ENCODE data around the gene TFPT.

The TFPT gene

DNA sequence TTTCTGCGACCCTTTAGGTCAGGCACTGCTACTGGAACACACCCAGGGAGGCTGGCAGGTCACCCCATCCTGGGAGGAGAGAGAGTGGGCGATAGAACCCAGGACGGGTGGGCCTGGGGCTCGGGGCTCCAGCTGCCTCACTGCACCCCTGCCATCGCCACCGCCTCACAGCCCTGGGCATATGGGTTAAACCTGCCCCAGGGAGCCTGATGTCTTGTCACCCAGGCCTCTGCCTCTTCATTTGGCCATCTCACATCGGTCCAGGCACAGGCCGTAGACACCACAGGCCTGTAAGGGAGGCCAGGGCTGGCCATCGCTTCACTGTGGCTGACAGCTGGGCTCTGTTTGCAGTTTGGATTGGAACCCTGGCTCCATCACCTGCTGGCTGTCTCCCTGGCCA, 10.3 kb upstream of the TFPT start:
- TF ChIP-seq EZH2 (IDR thresholded peaks at IDR 0.05; ENCODE audit: borderline replicate concordance, low read length) (no peak), CTCF (IDR thresholded peaks at IDR 0.05; ENCODE audit: low read length) (no peak)
- Histone ChIP-seq H3K9me2 (ENCODE audit: low read depth, low read length) (no peaks in the 10 kb centered on the region), H3K36me3 (ENCODE audit: insufficient read depth, low read length) (peaks cover 83% of the 10 kb centered on the region)

DNA sequence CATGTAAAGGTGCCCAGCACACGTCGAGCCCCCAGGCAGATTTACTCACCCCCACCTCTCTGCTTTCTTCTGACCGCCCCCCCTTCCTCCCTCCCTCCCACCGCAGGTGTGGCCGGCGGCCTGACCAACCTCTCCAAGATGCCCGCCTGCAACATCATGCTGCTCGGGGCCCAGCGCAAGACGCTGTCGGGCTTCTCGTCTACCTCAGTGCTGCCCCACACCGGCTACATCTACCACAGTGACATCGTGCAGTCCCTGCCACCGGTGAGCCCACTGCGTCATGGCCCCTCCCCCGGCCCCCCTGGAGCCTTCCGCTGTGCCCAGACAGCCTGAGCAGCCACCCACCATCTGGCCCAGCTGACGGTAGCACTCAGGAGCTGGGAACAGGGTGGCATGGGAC, 8.9 kb upstream of the TFPT start:
- no peak for TF ChIP-seq CTCF (IDR thresholded peaks at IDR 0.05; ENCODE audit: low read length)
- no peak for TF ChIP-seq EZH2 (IDR thresholded peaks at IDR 0.05; ENCODE audit: borderline replicate concordance, low read length)
- no peak overlapping the region for H2AFZ ChIP-seq (ENCODE audit: low read length)
- H3K9me3 ChIP-seq (ENCODE audit: low read length) = no peaks in the 10 kb centered on the region
- no peaks in the 10 kb centered on the region for H3K27me3 ChIP-seq (ENCODE audit: insufficient read depth, low read length)
- no peak overlapping the region for H3K4me2 ChIP-seq (ENCODE audit: low read length)
- H3F3A ChIP-seq (ENCODE audit: insufficient read depth, low read length) = no peaks in the 10 kb centered on the region
- H3K4me3 ChIP-seq (ENCODE audit: low read depth, low read length, poor library complexity, severe bottlenecking) = no peak overlapping the region
- no peaks in the 10 kb centered on the region for H4K20me1 ChIP-seq (ENCODE audit: insufficient read depth, low read length)
- H3K9me2 ChIP-seq (ENCODE audit: low read depth, low read length) = no peaks in the 10 kb centered on the region
- no peak overlapping the region for H3K9ac ChIP-seq (ENCODE audit: low read length)
- H3K27ac ChIP-seq (ENCODE audit: low read depth, low read length, poor library complexity, severe bottlenecking) = no peak overlapping the region
- H3K4me1 ChIP-seq (ENCODE audit: insufficient read depth, low read length, severe bottlenecking) = no peaks in the 10 kb centered on the region
- peaks cover 87% of the 10 kb centered on the region for H3K36me3 ChIP-seq (ENCODE audit: insufficient read depth, low read length)
- H3K79me2 ChIP-seq (ENCODE audit: insufficient read depth, low read length) = no peaks in the 10 kb centered on the region

More for the DNA sequence above, 10.3 kb upstream of the TFPT start:
- Histone ChIP-seq H3K9me3 (ENCODE audit: low read length) (no peaks in the 10 kb centered on the region), H3K9ac (ENCODE audit: low read length) (no peak overlapping the region), H3K4me2 (ENCODE audit: low read length) (no peak overlapping the region), H3K27me3 (ENCODE audit: insufficient read depth, low read length) (no peaks in the 10 kb centered on the region), H4K20me1 (ENCODE audit: insufficient read depth, low read length) (no peaks in the 10 kb centered on the region), H3K79me2 (ENCODE audit: insufficient read depth, low read length) (no peaks in the 10 kb centered on the region), H2AFZ (ENCODE audit: low read length) (no peak overlapping the region), H3F3A (ENCODE audit: insufficient read depth, low read length) (no peaks in the 10 kb centered on the region), H3K4me3 (ENCODE audit: low read depth, low read length, poor library complexity, severe bottlenecking) (no peak overlapping the region), H3K4me1 (ENCODE audit: insufficient read depth, low read length, severe bottlenecking) (no peaks in the 10 kb centered on the region), H3K27ac (ENCODE audit: low read depth, low read length, poor library complexity, severe bottlenecking) (no peak overlapping the region)

- Histone ChIP-seq H4K20me1 (ENCODE audit: insufficient read depth, low read length) (no peaks in the 10 kb centered on the region), H3K4me1 (ENCODE audit: insufficient read depth, low read length, severe bottlenecking) (no peaks in the 10 kb centered on the region), H3K9ac (ENCODE audit: low read length) (no peak overlapping the region), H3K4me3 (ENCODE audit: low read depth, low read length, poor library complexity, severe bottlenecking) (no peak overlapping the region), H3K27me3 (ENCODE audit: insufficient read depth, low read length) (no peaks in the 10 kb centered on the region), H3K79me2 (ENCODE audit: insufficient read depth, low read length) (no peaks in the 10 kb centered on the region), H3F3A (ENCODE audit: insufficient read depth, low read length) (no peaks in the 10 kb centered on the region), H2AFZ (ENCODE audit: low read length) (no peak overlapping the region), H3K9me3 (ENCODE audit: low read length) (no peaks in the 10 kb centered on the region), H3K4me2 (ENCODE audit: low read length) (no peak overlapping the region), H3K36me3 (ENCODE audit: insufficient read depth, low read length) (peaks cover 84% of the 10 kb centered on the region), H3K9me2 (ENCODE audit: low read depth, low read length) (no peaks in the 10 kb centered on the region), H3K27ac (ENCODE audit: low read depth, low read length, poor library complexity, severe bottlenecking) (no peak overlapping the region)
- TF ChIP-seq CTCF (IDR thresholded peaks at IDR 0.05; ENCODE audit: low read length) (no peak), EZH2 (IDR thresholded peaks at IDR 0.05; ENCODE audit: borderline replicate concordance, low read length) (no peak)
These were observed 8.2 kb upstream of the TFPT start for GRCh38 chr19:54123682-54124081.

All from OCI-LY1 (cell line).